ENCODE measurements around the gene RND2.

DNA sequence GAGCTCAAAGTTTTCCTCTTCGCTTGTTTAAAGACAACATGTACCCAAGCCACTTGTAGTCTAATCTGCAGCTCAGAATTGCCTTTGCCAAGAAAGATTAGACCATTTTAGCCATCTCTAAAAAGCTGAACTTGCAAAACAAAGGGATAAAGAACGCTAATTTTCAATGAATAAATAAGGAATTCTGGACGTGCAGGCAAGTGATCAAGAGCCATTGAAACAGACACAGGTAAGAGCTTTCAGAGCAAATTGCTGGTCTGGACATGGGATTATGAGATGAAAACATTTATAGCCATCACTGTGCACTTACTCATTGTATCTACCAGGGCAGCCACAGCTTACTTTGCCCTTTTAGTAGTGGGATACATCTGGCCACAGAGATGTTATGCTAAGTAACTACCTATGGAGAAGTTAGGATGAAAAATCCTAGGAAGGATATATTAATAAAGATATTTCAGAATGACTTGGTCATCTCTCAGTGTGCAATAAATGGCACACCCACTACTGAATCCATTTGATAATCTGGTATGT, 44.4 kb downstream of the RND2 start:
- TF ChIP-seq CTCF (IDR thresholded peaks at IDR 0.05) (no peak), EZH2 (IDR thresholded peaks at IDR 0.05; ENCODE audit: borderline replicate concordance, insufficient read depth, low read depth, low read length, poor library complexity, severe bottlenecking) (no peak)

Measured in B cell (primary cell).